GM12891 (cell line): ENCODE data around the gene VN1R5. TPM values are rescaled to one million over a fixed set of nuclear protein-coding genes. Genes with fewer than 3 reads are reported as not detected.
"Not testable (repeated sequence)": the region's sequence is repeated elsewhere in the genome, so short reads cannot be mapped to it uniquely, and the experiment has no call there.

Experiments used
- DNase-seq: peaks from one replicate; pipeline ENCODE4 v3.0.0; 2011; ENCODE audit warnings: low spot score; ENCODE audit not compliant: insufficient read length
- FAIRE-seq: peaks from 2 replicates; lab custom pipeline; 2011; peaks lifted over from hg19 to GRCh38; lab: Jason Lieb, UNC
- PAX5 ChIP-seq: IDR thresholded peaks from 2 replicates; pipeline ENCODE4 v1.6.1; 2011; ENCODE audit warnings: low read length, moderate library complexity, mild to moderate bottlenecking; ENCODE audit not compliant: insufficient read depth, severe bottlenecking
- POLR2A ChIP-seq: IDR thresholded peaks from 2 replicates; pipeline ENCODE4 v1.6.1; 2011; ENCODE audit warnings: low read depth, low read length, control low read depth
- POLR2AphosphoS5 ChIP-seq: IDR thresholded peaks from 2 replicates; pipeline ENCODE4 v1.6.1; 2011; ENCODE audit warnings: low read depth, low read length, control low read depth
- POU2F2 ChIP-seq: IDR thresholded peaks from 2 replicates; pipeline ENCODE4 v1.6.1; 2011; ENCODE audit warnings: low read depth, mild to moderate bottlenecking, control low read depth, low read length, moderate library complexity
- SPI1 ChIP-seq: IDR thresholded peaks from 2 replicates; pipeline ENCODE4 v1.6.1; 2011; ENCODE audit warnings: low read depth, low read length, control low read depth
- TAF1 ChIP-seq: IDR thresholded peaks from 2 replicates; pipeline ENCODE4 v1.6.1; 2011; ENCODE audit warnings: low read depth, low read length, control low read depth
- polyA plus RNA-seq: library from polyadenylated mRNA; unstranded; fragments of >200 nt; gene quantifications from one replicate; pipeline ENCODE4 v1.2.1, GENCODE V29; 2012; ENCODE audit warnings: low read depth, missing spikeins, inconsistent platforms; ENCODE audit not compliant: missing spikeins

Gene VN1R5
- polyA plus RNA-seq = not detected

DNA sequence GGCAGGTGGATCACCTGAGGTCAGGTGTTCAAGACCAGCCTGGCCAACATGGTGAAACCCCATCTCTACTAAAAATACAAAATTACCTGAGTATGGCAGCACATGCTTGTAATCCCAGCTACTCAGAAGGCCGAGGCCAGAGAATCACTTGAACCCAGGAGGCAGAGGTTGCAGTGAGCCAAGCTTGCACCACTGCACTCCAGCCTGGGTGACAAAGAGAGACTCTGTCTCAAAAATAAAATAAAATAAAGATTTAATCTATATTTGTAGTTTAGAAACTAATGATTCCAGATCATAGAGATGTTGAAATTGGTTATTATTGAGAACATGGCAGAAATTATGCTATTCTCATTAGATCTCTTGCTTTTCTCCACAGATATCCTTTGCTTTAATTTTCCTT is at the start of gene VN1R5:
Gene VN1R5, plus strand, starts transcription at position 301 of the 400 bp plus-strand sequence.
- not testable (repeated sequence) for FAIRE-seq, DNase-seq

DNA sequence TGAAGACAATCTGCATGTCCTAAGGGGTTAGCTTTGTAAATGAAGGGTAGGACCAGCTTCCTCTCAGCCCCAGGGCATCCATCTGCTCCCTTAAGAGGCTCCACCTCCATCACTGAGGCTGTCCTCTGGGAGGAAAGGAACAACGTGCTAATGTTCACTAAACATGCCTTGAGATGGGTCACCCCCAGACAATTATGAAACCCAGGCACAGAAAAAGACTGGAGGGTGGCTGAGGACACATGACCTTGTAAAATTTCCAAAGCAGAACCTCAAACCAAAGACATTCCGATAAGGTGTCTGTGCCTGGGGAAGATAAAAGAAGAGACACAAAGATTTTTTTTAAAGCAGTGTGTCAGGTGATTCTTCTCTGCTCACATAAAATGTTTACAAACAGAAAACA is 46.5 kb upstream of the VN1R5 start:
- no peak for TF ChIP-seq PAX5
- no peak for TF ChIP-seq POLR2AphosphoS5
- TF ChIP-seq POU2F2 = no peak
- TF ChIP-seq POLR2A = no peak
- TF ChIP-seq TAF1 = no peak
- no peak for TF ChIP-seq SPI1
- no peak for DNase-seq
- FAIRE-seq = no peak

DNA sequence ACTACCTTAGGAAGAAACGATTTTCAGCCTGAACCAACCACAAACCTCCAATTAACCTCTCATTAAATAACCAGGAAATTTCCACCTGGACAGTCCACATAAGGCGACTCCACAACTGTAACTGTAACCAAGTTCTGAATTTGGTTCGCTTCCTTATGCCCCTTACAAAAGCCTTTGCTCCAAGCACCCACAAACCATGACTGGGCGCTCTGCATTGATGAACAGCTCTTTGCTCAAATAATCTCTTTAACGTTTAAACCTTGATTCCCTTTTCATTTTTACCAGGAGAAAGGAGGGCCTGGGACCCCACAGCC is 45.9 kb upstream of the VN1R5 start:
- TF ChIP-seq POLR2A (no peak), POLR2AphosphoS5 (no peak), POU2F2 (no peak), TAF1 (no peak), SPI1 (no peak), PAX5 (no peak)
- FAIRE-seq (no peak), DNase-seq (no peak)

DNA sequence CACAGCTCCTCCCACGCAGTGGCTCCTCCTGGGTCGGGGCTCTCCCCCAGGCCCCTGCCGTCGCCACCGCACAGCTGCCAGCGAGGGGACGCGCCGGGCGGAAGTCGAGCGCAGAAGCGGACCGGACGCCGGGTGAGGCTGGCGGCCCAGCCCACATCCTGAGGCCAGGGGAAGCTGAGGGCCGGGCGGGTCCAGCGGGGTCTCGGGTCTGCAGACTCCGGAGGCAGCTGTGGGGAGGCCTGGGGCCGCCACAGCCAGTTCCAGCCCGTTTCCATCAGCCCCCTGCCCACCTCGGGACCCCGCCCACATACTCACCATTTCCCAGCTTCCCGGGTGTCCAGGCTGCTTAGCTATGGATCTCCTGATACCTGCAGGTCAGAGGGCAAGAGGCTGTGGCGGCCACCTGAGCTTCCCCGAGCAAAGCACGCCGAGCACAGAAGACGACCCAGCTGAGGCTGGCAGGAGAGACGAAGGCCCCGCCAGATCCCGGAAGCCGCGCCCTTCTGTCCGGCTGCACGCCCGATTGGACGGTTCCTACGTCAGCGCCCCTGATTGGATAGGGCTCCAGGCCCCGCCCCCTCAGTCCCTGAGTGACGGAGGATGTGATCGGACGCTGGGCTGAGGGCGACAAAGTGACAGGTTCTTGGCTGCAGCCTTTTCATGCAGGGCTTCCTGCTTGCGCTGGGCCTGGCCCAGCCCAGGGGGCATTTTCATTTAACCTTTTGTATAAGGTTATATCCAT is 45.3 kb upstream of the VN1R5 start:
- peak; percentile 86 for TF ChIP-seq POLR2AphosphoS5
- TF ChIP-seq PAX5 = no peak
- TF ChIP-seq POLR2A = peak; percentile 73
- TF ChIP-seq POU2F2 = peak; percentile 48; the same call in 1 of the 2 replicates
- 0 out of 2 replicates have a peak, but pooled peaks have one; percentile 13 for TF ChIP-seq SPI1
- TF ChIP-seq TAF1 = peak; percentile 67
- DNase-seq (peak; percentile 82), FAIRE-seq (peak; percentile 93)

GRCh38 chr1:247211339-247211738 is 44.5 kb upstream of the VN1R5 start:
- TF ChIP-seq POLR2AphosphoS5 = no peak
- TF ChIP-seq SPI1 = no peak
- TF ChIP-seq POU2F2 = no peak
- TF ChIP-seq PAX5 = no peak
- TF ChIP-seq TAF1 = no peak
- no peak for TF ChIP-seq POLR2A
- DNase-seq (no peak), FAIRE-seq (no peak)

- peak; percentile 96 for FAIRE-seq
- peak; percentile 13 for DNase-seq
- TF ChIP-seq POU2F2 (peak; percentile 58), TAF1 (no peak), POLR2AphosphoS5 (no peak), SPI1 (no peak), PAX5 (peak; percentile 81), POLR2A (no peak)
Observed at GRCh38 chr1:247212012-247212411, 43.9 kb upstream of the VN1R5 start.

DNA sequence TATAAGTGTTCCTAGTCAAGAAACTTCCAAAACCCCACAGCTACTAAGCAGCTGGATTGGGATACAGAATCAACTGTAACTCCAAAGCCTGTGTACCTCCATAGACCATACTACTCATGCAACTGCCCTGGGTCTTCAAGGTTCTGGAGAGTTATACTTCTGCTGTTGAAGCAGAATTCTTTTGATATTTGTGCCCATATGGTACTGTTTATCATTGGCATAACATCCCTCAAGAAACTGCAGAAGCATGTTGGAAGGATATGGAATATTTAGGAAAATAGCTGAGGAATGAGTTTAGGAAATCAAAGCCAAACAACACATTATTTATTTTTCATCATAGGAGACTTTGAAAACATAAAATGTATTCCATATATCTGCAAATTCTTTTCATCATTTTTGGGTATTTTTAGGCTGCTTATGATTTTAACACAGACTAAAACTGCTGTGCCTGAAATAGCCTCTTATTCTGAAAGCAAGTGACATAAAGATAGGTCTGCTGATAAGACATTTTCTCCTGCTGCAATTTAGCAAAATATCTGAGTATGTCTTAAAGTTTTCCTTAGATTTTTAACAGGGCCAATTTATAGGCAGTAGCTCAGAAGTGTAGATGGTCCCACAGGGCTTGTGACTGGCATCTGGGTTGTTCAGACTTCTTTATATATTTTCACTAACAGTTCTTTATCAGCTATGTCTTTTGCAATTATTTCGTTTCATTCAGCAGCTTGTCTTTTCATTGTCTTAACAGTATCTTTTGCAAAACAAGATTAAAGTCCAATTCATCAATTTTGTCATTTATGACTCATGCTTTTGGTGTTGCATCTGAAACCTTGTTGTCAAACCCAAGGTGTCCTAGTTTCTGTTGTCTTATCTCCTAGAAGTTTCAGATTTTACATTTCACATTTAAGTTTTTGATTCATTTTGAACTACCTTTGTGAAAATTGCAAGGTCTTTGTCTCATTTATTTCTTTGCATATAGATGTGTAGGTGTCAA is 43.0 kb upstream of the VN1R5 start:
- DNase-seq (no peak), FAIRE-seq (no peak)
- TF ChIP-seq POLR2A = no peak
- TF ChIP-seq POLR2AphosphoS5 = no peak
- TF ChIP-seq POU2F2 = no peak
- TF ChIP-seq PAX5 = no peak
- no peak for TF ChIP-seq TAF1
- no peak for TF ChIP-seq SPI1

DNA sequence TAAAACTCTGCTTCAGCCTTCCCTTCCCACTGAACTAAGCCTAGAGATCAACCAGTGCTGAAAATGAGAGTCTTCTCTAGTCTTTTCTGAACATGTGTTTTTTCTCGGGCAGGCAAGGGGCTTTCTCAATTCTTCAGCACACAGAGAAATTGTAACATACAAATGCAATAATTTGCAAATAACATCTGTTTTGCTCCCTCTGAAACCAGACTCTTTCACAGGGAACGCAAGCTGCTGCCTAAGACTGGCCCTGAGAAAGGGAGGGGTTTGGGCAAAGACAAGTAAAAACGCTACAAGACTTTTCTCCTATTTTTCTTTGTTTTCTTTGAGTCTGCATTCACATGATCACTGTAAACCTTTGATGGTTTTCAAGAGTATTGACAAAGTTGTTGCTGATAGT is 39.6 kb upstream of the VN1R5 start:
- no peak for DNase-seq
- no peak for FAIRE-seq
- TF ChIP-seq PAX5 (no peak), TAF1 (no peak), POLR2AphosphoS5 (no peak), SPI1 (no peak), POLR2A (no peak), POU2F2 (no peak)

DNA sequence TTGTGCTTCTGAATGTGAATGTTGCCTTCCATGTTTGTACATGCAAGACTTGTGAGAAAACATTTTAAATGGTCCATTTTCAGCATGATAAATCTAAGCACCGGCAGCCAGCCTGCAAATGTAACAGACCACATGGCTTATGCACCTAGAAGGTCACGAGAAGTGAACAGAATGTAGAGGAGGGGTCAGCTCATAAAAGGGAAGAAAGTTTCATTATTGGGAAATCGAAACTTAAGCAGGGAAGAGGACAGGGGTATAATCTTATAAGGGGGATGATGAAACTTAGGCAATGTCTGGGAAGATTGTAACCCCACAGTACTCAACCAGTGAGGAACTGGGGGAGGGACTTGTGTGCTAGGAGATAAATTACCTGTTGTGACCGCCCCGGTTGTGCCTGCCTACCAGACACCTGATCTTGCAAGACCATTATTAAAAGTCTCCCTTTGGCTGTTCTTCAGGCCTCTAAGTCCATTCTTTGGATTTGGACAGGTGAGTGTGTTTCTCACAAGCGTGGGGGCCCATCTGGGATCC is 37.7 kb upstream of the VN1R5 start:
- no peak for TF ChIP-seq POU2F2
- TF ChIP-seq TAF1 = no peak
- no peak for TF ChIP-seq SPI1
- TF ChIP-seq POLR2A = no peak
- TF ChIP-seq PAX5 = no peak
- TF ChIP-seq POLR2AphosphoS5 = no peak
- DNase-seq (no peak), FAIRE-seq (no peak)

- FAIRE-seq, DNase-seq: not testable (repeated sequence)
Observed at GRCh38 chr1:247220280-247220679, 35.6 kb upstream of the VN1R5 start.
